DND-41 (cell line): ENCODE measurements around the gene GID8.

ENCODE experiments used
- ATAC-seq: fragments of 200-7000 bp; cut with Tn5 transposase; 3 replicates; pipeline ENCODE4 v1.9.1; 2021; ENCODE audit warnings: low read depth; ENCODE audit not compliant: insufficient read depth
- DNase-seq: peaks from one replicate; pipeline ENCODE4 v3.0.0-alpha.2; 2020
- H2AFZ ChIP-seq: 2 replicates; pipeline ENCODE4 v1.6.0; 2012; ENCODE audit warnings: low read depth, low read length
- H3K27ac ChIP-seq: 2 replicates; pipeline ENCODE4 v1.5.1; 2012; ENCODE audit warnings: low read length, inconsistent platforms
- H3K27me3 ChIP-seq: fragments of 200-600 bp; sonication (generic); 2 replicates; pipeline ENCODE4 v1.6.0; 2012; ENCODE audit warnings: low read length, mild to moderate bottlenecking, inconsistent platforms; ENCODE audit not compliant: insufficient read depth, poor library complexity
- H3K36me3 ChIP-seq: 2 replicates; pipeline ENCODE4 v1.5.1; 2012; ENCODE audit warnings: low read length, inconsistent platforms; ENCODE audit not compliant: insufficient read depth
- H3K4me1 ChIP-seq: 2 replicates; pipeline ENCODE4 v1.5.1; 2012; ENCODE audit warnings: mild to moderate bottlenecking, low read length; ENCODE audit not compliant: insufficient read depth
- H3K4me2 ChIP-seq: 2 replicates; pipeline ENCODE4 v1.6.0; 2012; ENCODE audit warnings: mild to moderate bottlenecking, moderate library complexity, low read length, inconsistent platforms; ENCODE audit not compliant: insufficient read depth
- H3K4me3 ChIP-seq, 2 experiments: fragments of 200-600 bp in 1 of 2; shearing (Covaris generic) in 1 of 2; 2 replicates each; pipeline ENCODE4 v1.5.1; 2012 to 2016; ENCODE audit warnings: inconsistent platforms in 2 of 2, low read length in 2 of 2, mild to moderate bottlenecking in 2 of 2, low read depth in 1 of 2, moderate library complexity in 1 of 2
- H3K79me2 ChIP-seq: 2 replicates; pipeline ENCODE4 v1.6.0; 2012; ENCODE audit warnings: low read length, inconsistent platforms; ENCODE audit not compliant: insufficient read depth
- H3K9ac ChIP-seq: 2 replicates; pipeline ENCODE4 v1.6.0; 2012; ENCODE audit warnings: low read depth, mild to moderate bottlenecking, inconsistent platforms, low read length, moderate library complexity
- H3K9me3 ChIP-seq: 2 replicates; pipeline ENCODE4 v1.5.1; 2012; ENCODE audit warnings: low read length, moderate library complexity, mild to moderate bottlenecking, inconsistent platforms; ENCODE audit not compliant: insufficient read depth, severe bottlenecking
- H4K20me1 ChIP-seq: 2 replicates; pipeline ENCODE4 v1.6.0; 2012; ENCODE audit warnings: low read length; ENCODE audit not compliant: insufficient read depth
- CTCF ChIP-seq: IDR thresholded peaks from 2 replicates; pipeline ENCODE4 v1.5.1; 2012; ENCODE audit warnings: borderline replicate concordance, low read length, moderate library complexity, mild to moderate bottlenecking; ENCODE audit not compliant: poor library complexity, severe bottlenecking; ENCODE audit errors: extremely low read depth
- EZH2 ChIP-seq: IDR thresholded peaks from 3 replicates; pipeline ENCODE4 v1.6.1; 2012; ENCODE audit warnings: borderline replicate concordance, low read depth, mild to moderate bottlenecking, moderate library complexity, low read length, inconsistent platforms; ENCODE audit not compliant: severe bottlenecking

GID8 gene

GRCh38 chr20:62983210-62983609 is 45.3 kb downstream of the GID8 start:
- Histone ChIP-seq H3K9me3 (no peaks in the 10 kb centered on the region), H3K4me3 (no peak overlapping the region), H3K9ac (no peak overlapping the region), H3K79me2 (no peaks in the 10 kb centered on the region), H2AFZ (no peak overlapping the region), H3K27ac (no peak overlapping the region), H3K4me2 (no peak overlapping the region), H4K20me1 (no peaks in the 10 kb centered on the region; the same call in 1 of the 2 replicates), H3K36me3 (no peaks in the 10 kb centered on the region), H3K4me1 (peaks cover 38% of the 10 kb centered on the region), H3K27me3 (no peaks in the 10 kb centered on the region)
- TF ChIP-seq EZH2 (no peak), CTCF (no peak)
- ATAC-seq (no peak), DNase-seq (no peak)

GRCh38 chr20:62984666-62985443 is 46.9 kb downstream of the GID8 start:
- Histone ChIP-seq H2AFZ (no peak overlapping the region), H4K20me1 (no peaks in the 10 kb centered on the region; the same call in 1 of the 2 replicates), H3K27ac (no peak overlapping the region), H3K36me3 (no peaks in the 10 kb centered on the region), H3K9ac (peak overlapping the region; percentile 19), H3K9me3 (no peaks in the 10 kb centered on the region), H3K4me3 (no peak overlapping the region), H3K79me2 (no peaks in the 10 kb centered on the region), H3K4me2 (no peak overlapping the region), H3K27me3 (no peaks in the 10 kb centered on the region), H3K4me1 (peaks cover 35% of the 10 kb centered on the region)
- ATAC-seq (no peak), DNase-seq (no peak)
- TF ChIP-seq EZH2, result no peak
- TF ChIP-seq CTCF, result no peak

- no peak overlapping the region for H3K4me2 ChIP-seq
These were observed 47.5 kb downstream of the GID8 start for GRCh38 chr20:62985444-62985778.

More at GRCh38 chr20:62985444-62985778, 47.5 kb downstream of the GID8 start:
- ATAC-seq (no peak), DNase-seq (no peak)
- peaks cover 29% of the 10 kb centered on the region for H3K4me1 ChIP-seq
- no peaks in the 10 kb centered on the region for H3K79me2 ChIP-seq
- H3K27me3 ChIP-seq, result no peaks in the 10 kb centered on the region
- no peaks in the 10 kb centered on the region; the same call in 1 of the 2 replicates for H4K20me1 ChIP-seq
- no peak overlapping the region; the same call in 1 of the 2 replicates for H3K9ac ChIP-seq
- TF ChIP-seq EZH2 (no peak), CTCF (no peak)
- H3K9me3 ChIP-seq, result no peaks in the 10 kb centered on the region
- H2AFZ ChIP-seq, result no peak overlapping the region
- no peak overlapping the region for H3K27ac ChIP-seq
- no peaks in the 10 kb centered on the region for H3K36me3 ChIP-seq
- no peak overlapping the region for H3K4me3 ChIP-seq
